H9 (cell line): Measurements from ENCODE around the gene IRF2. TPM values are rescaled to one million over a fixed set of nuclear protein-coding genes. Genes with fewer than 3 reads are reported as not detected.
"Not testable (repeated sequence)": the region's sequence is repeated elsewhere in the genome, so short reads cannot be mapped to it uniquely, and the experiment has no call there.

Experiments used
- DNase-seq: peaks from one replicate; pipeline ENCODE4 v3.0.0-alpha.2; 2017
- H2AFZ ChIP-seq: one replicate; pipeline ENCODE4 v1.6.1; 2013; ENCODE audit warnings: mild to moderate bottlenecking, low read length, control low read depth, moderate library complexity
- H2AK5ac ChIP-seq: 2 replicates; pipeline ENCODE4 v1.6.1; 2013; ENCODE audit warnings: low read length, control low read depth, mixed read lengths; ENCODE audit not compliant: insufficient read length
- H2BK120ac ChIP-seq: one replicate; pipeline ENCODE4 v1.6.1; 2013; ENCODE audit warnings: low read depth, mild to moderate bottlenecking, low read length, control low read depth, inconsistent platforms; ENCODE audit not compliant: poor library complexity, severe bottlenecking
- H2BK12ac ChIP-seq: 2 replicates; pipeline ENCODE4 v1.6.1; 2013; ENCODE audit warnings: low read length, control low read depth, mixed read lengths, low read depth; ENCODE audit not compliant: insufficient read length
- H2BK15ac ChIP-seq: 2 replicates; pipeline ENCODE4 v1.6.1; 2013; ENCODE audit warnings: low read depth, low read length, control low read depth
- H2BK20ac ChIP-seq: one replicate; pipeline ENCODE4 v1.6.1; 2013; ENCODE audit warnings: low read depth, mild to moderate bottlenecking, low read length, control low read depth, inconsistent platforms; ENCODE audit not compliant: poor library complexity, severe bottlenecking
- H2BK5ac ChIP-seq: 2 replicates; pipeline ENCODE4 v1.6.1; 2013; ENCODE audit warnings: low read length, control low read depth, mixed read lengths; ENCODE audit not compliant: insufficient read length
- H3K14ac ChIP-seq: 2 replicates; pipeline ENCODE4 v1.6.1; 2013; ENCODE audit warnings: low read length, control low read depth; ENCODE audit not compliant: insufficient read depth
- H3K18ac ChIP-seq: 2 replicates; pipeline ENCODE4 v1.6.1; 2013; ENCODE audit warnings: low read depth, mild to moderate bottlenecking, mixed read lengths, low read length, control low read depth; ENCODE audit not compliant: insufficient read length
- H3K23ac ChIP-seq: 2 replicates; pipeline ENCODE4 v1.6.1; 2013; ENCODE audit warnings: low read length, control low read depth, mixed read lengths, low read depth; ENCODE audit not compliant: insufficient read length
- H3K23me2 ChIP-seq: 2 replicates; pipeline ENCODE4 v1.6.1; 2013; ENCODE audit warnings: low read depth, mild to moderate bottlenecking, mixed read lengths, low read length, control low read depth; ENCODE audit not compliant: insufficient read length, poor library complexity, severe bottlenecking
- H3K27ac ChIP-seq: 2 replicates; pipeline ENCODE4 v1.5.1; 2013; ENCODE audit warnings: low read length, control low read depth, mixed read lengths, low read depth; ENCODE audit not compliant: insufficient read length
- H3K27me3 ChIP-seq: 2 replicates; pipeline ENCODE4 v1.6.1; 2013; ENCODE audit warnings: low read length, control low read depth, inconsistent platforms; ENCODE audit not compliant: insufficient read depth
- H3K4ac ChIP-seq: 2 replicates; pipeline ENCODE4 v1.6.1; 2013; ENCODE audit warnings: low read depth, mild to moderate bottlenecking, control low read depth, inconsistent platforms, low read length, moderate library complexity
- H3K4me1 ChIP-seq: 2 replicates; pipeline ENCODE4 v1.6.1; 2013; ENCODE audit warnings: low read length, control low read depth, inconsistent platforms; ENCODE audit not compliant: insufficient read depth
- H3K4me2 ChIP-seq: 2 replicates; pipeline ENCODE4 v1.6.1; 2013; ENCODE audit warnings: low read length, control low read depth, mixed read lengths; ENCODE audit not compliant: insufficient read length, insufficient read depth
- H3K56ac ChIP-seq: 2 replicates; pipeline ENCODE4 v1.6.1; 2013; ENCODE audit warnings: low read depth, mild to moderate bottlenecking, mixed read lengths, low read length, control low read depth; ENCODE audit not compliant: insufficient read length
- H3K79me1 ChIP-seq: 2 replicates; pipeline ENCODE4 v1.6.1; 2013; ENCODE audit warnings: low read depth, mild to moderate bottlenecking, moderate library complexity, low read length, control low read depth, inconsistent platforms; ENCODE audit not compliant: insufficient read depth, poor library complexity, severe bottlenecking
- H3K79me2 ChIP-seq: 2 replicates; pipeline ENCODE4 v1.6.1; 2013; ENCODE audit warnings: low read length, control low read depth, inconsistent platforms; ENCODE audit not compliant: insufficient read depth
- H3K9ac ChIP-seq: 2 replicates; pipeline ENCODE4 v1.6.1; 2013; ENCODE audit warnings: low read length, control low read depth, mixed read lengths; ENCODE audit not compliant: insufficient read length; ENCODE audit errors: extremely low read depth
- H3K9me3 ChIP-seq: one replicate; pipeline ENCODE4 v1.6.1; 2013; ENCODE audit warnings: low read depth, low read length, inconsistent platforms; ENCODE audit not compliant: control insufficient read depth
- H3T11ph ChIP-seq: one replicate; pipeline ENCODE4 v1.6.1; 2013; ENCODE audit warnings: mild to moderate bottlenecking, low read length, control low read depth, inconsistent platforms
- H4K20me1 ChIP-seq: one replicate; pipeline ENCODE4 v1.6.1; 2013; ENCODE audit not compliant: control insufficient read depth, insufficient read length, insufficient read depth
- H4K5ac ChIP-seq: 2 replicates; pipeline ENCODE4 v1.6.1; 2013; ENCODE audit warnings: low read depth, mild to moderate bottlenecking, mixed read lengths, low read length, control low read depth; ENCODE audit not compliant: insufficient read length
- H4K8ac ChIP-seq: replicated peaks from 2 replicates; pipeline ENCODE4 v1.6.1; 2013; ENCODE audit warnings: low read length, control low read depth, mixed read lengths, low read depth; ENCODE audit not compliant: insufficient read length
- H4K91ac ChIP-seq: 2 replicates; pipeline ENCODE4 v1.6.1; 2013; ENCODE audit warnings: low read depth, mild to moderate bottlenecking, moderate library complexity, mixed read lengths, low read length, control low read depth; ENCODE audit not compliant: insufficient read length
- H3K27ac Mint-ChIP-seq, 3 experiments: 2 replicates in 2 of 3; 3 replicates in 1 of 3; pipeline ENCODE4 v1.8.0; 2020 to 2021; ENCODE audit warnings: mixed read lengths in 3 of 3, mild to moderate bottlenecking in 1 of 3, moderate library complexity in 1 of 3
- H3K27me3 Mint-ChIP-seq: 2 replicates; pipeline ENCODE4 v1.8.0; 2021; ENCODE audit warnings: low read depth, mild to moderate bottlenecking, moderate library complexity, mixed read lengths
- H3K36me3 Mint-ChIP-seq, 3 experiments: 2 replicates in 2 of 3; 3 replicates in 1 of 3; pipeline ENCODE4 v1.8.0; 2020 to 2021; ENCODE audit warnings: low read depth in 3 of 3, mixed read lengths in 3 of 3; ENCODE audit not compliant: insufficient read depth in 1 of 3
- H3K4me1 Mint-ChIP-seq, 2 experiments: 2 replicates each; pipeline ENCODE4 v1.8.0; 2020; ENCODE audit warnings: mixed read lengths in 2 of 2
- H3K4me3 Mint-ChIP-seq, 2 experiments: 2 replicates in 1 of 2; 3 replicates in 1 of 2; pipeline ENCODE4 v1.8.0; 2020 to 2021; ENCODE audit warnings: mild to moderate bottlenecking in 2 of 2, mixed read lengths in 2 of 2, moderate library complexity in 1 of 2
- H3K9me3 Mint-ChIP-seq, 2 experiments: 2 replicates in 1 of 2; 3 replicates in 1 of 2; pipeline ENCODE4 v1.8.0; 2020; ENCODE audit warnings: mild to moderate bottlenecking in 2 of 2, mixed read lengths in 2 of 2, moderate library complexity in 1 of 2
- CTCF ChIP-seq: fragments of 200-600 bp; sonication (generic); conservative IDR thresholded peaks from 3 replicates; pipeline ENCODE4 v1.8.0; 2021; ENCODE audit warnings: antibody characterized with exemption, mild to moderate bottlenecking
- WGBS: extraction: QIAGEN DNeasy Blood & Tissue Kit; methylation state at CpG from one replicate; pipeline ENCODE4 v1.1.7; 2013; ENCODE audit warnings: missing lambda C conversion rate, low lambda C conversion rate, mixed read lengths; ENCODE audit not compliant: insufficient read length; ENCODE audit errors: extremely low coverage; 5-methylcytosine and 5-hydroxymethylcytosine counted together
- total RNA-seq: library from RNA; stranded (reverse); gene quantifications from 2 replicates; pipeline ENCODE4 v1.2.1, GENCODE V29; 2021

Gene IRF2
- total RNA-seq, 1 experiment from 2014 or later = 13.5 TPM

DNA sequence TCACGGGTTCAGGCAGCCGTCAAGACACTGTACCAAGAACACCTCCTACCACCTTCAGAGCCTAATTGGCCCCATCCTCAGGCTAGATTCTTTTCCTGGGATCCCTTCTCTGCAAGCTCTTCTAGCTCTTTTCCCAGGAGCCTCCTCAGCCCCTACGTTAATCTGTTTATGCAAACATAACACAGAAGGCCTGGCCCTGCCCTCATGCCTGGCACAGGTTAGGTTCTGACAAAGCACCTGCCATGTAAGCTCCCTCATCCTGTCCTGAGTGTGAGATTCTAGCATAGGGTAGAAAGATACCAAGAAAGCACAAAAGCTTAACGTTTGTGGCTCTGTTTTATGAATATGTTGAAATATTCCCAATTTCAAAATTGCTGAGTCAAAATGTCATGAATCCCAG, 93.6 kb downstream of the IRF2 start:
- Histone ChIP-seq H3K56ac (no peak overlapping the region), H3K4me1 (peaks cover 17% of the 10 kb centered on the region; the same call in 1 of the 2 replicates), H2BK20ac (no peak overlapping the region), H2BK12ac (no peak overlapping the region), H3K4ac (no peak overlapping the region), H3K4me2 (no peak overlapping the region), H3K79me1 (no peaks in the 10 kb centered on the region), H2BK120ac (no peak overlapping the region), H3K9me3 (no peaks in the 10 kb centered on the region), H2BK15ac (no peak overlapping the region), H4K8ac (no peak overlapping the region), H3K27me3 (no peaks in the 10 kb centered on the region), H3K79me2 (no peaks in the 10 kb centered on the region), H3K27ac (no peak overlapping the region), H4K5ac (no peak overlapping the region), H2AK5ac (no peak overlapping the region), H3K18ac (no peak overlapping the region), H4K91ac (no peak overlapping the region), H3K23me2 (no peaks in the 10 kb centered on the region), H4K20me1 (no peaks in the 10 kb centered on the region), H3K14ac (no peak overlapping the region), H2BK5ac (no peak overlapping the region), H3T11ph (no peak overlapping the region), H3K9ac (no peak overlapping the region), H3K23ac (no peak overlapping the region), H2AFZ (no peak overlapping the region)
- Mint-ChIP-seq H3K4me3 (no peak overlapping the region), H3K4me1 (peaks cover 52 to 57% of the 10 kb centered on the region in 2 experiments), H3K27me3 (no peaks in the 10 kb centered on the region; the same call in 1 of the 2 replicates), H3K27ac (no peak overlapping the region), H3K9me3 (peaks cover 2 to 11% of the 10 kb centered on the region in 2 experiments), H3K36me3 (peaks cover 0 to 19% (median 2%) of the 10 kb centered on the region in 3 experiments; a peak in 3 of 7 replicates)
- DNase-seq = no peak
- TF ChIP-seq CTCF = no peak
- no CpG with 5 or more reads among the region's 4 CpGs for WGBS

DNA sequence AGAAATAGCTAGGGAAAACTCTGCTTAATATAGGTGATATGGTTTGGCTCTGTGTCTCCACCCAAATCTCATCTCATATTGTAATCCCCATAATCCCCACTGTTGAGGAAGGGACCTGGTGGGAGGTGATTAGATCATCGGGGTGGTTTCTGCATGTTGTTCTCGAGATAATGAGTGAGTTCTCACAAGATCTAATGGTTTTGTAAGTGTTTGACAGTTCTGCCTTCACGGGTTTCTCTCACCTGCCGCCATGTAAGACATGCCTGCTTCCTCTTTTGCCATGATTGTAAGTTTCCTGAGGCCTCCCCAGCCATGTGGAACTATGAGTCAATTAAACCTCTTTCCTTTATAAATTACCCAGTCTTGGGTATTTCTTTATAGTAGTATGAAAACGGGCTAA, 94.1 kb downstream of the IRF2 start:
- H3K18ac ChIP-seq, H3K79me2 ChIP-seq, H2BK20ac ChIP-seq, H3K9me3 ChIP-seq, H3K27me3 ChIP-seq, H4K20me1 ChIP-seq, H2BK5ac ChIP-seq, H3K23me2 ChIP-seq, H3K9ac ChIP-seq, H3K4me2 ChIP-seq, H2AK5ac ChIP-seq, H3T11ph ChIP-seq, H3K27ac ChIP-seq, H2AFZ ChIP-seq, H2BK15ac ChIP-seq, H3K14ac ChIP-seq, DNase-seq, H3K27ac Mint-ChIP-seq, H2BK120ac ChIP-seq, H4K5ac ChIP-seq, H4K91ac ChIP-seq, H4K8ac ChIP-seq, H3K79me1 ChIP-seq, H2BK12ac ChIP-seq, H3K4me3 Mint-ChIP-seq, H3K27me3 Mint-ChIP-seq, H3K4ac ChIP-seq, H3K23ac ChIP-seq, H3K56ac ChIP-seq: not testable (repeated sequence)
- Mint-ChIP-seq H3K9me3 (peaks cover 2 to 11% of the 10 kb centered on the region in 2 experiments), H3K36me3 (peaks cover 0 to 19% (median 2%) of the 10 kb centered on the region in 3 experiments; a peak in 4 of 7 replicates), H3K4me1 (peaks cover 49 to 54% of the 10 kb centered on the region in 2 experiments)
- peaks cover 14% of the 10 kb centered on the region; the same call in 1 of the 2 replicates for H3K4me1 ChIP-seq
- WGBS = no CpG with 5 or more reads among the region's 5 CpGs
